Activated B cell treated with CpG ODN at 0.5 μM for 24 hours (primary cell): ENCODE data around the gene MICAL3. TPM values are rescaled to one million over a fixed set of nuclear protein-coding genes. Genes with fewer than 3 reads are reported as not detected.

Experiments
- ATAC-seq: fragments of 200-7000 bp; cut with Tn5 transposase; one replicate; pipeline ENCODE4 v1.10.0; 2021; ENCODE audit warnings: low read depth, mild to moderate bottlenecking, moderate library complexity
- CTCF ChIA-PET: fragments of 350-600 bp; sonication (Branson Sonifier 250); formaldehyde crosslinking; loops from one replicate; lab custom pipeline; 2021; ENCODE audit warnings: antibody characterized with exemption; lab: Charles Lee
- POLR2A ChIA-PET: fragments of 350-600 bp; sonication (Branson Sonifier 250); formaldehyde crosslinking; loops from one replicate; lab custom pipeline; 2021; ENCODE audit warnings: antibody characterized with exemption; lab: Charles Lee
- DNase-seq: peaks from one replicate; pipeline ENCODE4 v3.0.0; 2022
- H3K27ac Mint-ChIP-seq: one replicate; pipeline ENCODE4 v1.8.0; 2020; ENCODE audit warnings: mixed read lengths
- H3K27me3 Mint-ChIP-seq: one replicate; pipeline ENCODE4 v1.8.0; 2021; ENCODE audit warnings: mixed read lengths
- H3K36me3 Mint-ChIP-seq: one replicate; pipeline ENCODE4 v1.8.0; 2021; ENCODE audit warnings: low read depth, mixed read lengths
- H3K4me1 Mint-ChIP-seq: one replicate; pipeline ENCODE4 v1.8.0; 2021; ENCODE audit warnings: mixed read lengths
- H3K4me3 Mint-ChIP-seq: one replicate; pipeline ENCODE4 v1.8.0; 2020; ENCODE audit warnings: mild to moderate bottlenecking, mixed read lengths
- H3K9me3 Mint-ChIP-seq: one replicate; pipeline ENCODE4 v1.8.0; 2020; ENCODE audit warnings: mixed read lengths
- CTCF ChIP-seq: fragments of 200-600 bp; IDR thresholded peaks from one replicate; pipeline ENCODE4 v1.8.0; 2022; ENCODE audit warnings: antibody characterized with exemption, mild to moderate bottlenecking
- intact Hi-C: fragments of 100-400 bp; cut with micrococcal nuclease; formaldehyde crosslinking; loops from one replicate; pipeline ENCODE4 v1.15.1; 2024
- total RNA-seq: library from RNA; stranded (reverse); gene quantifications from 2 replicates; pipeline ENCODE4 v1.2.3, GENCODE V29; 2022

MICAL3 gene
- total RNA-seq, 1 donor from 2014 or later = 257 TPM

GRCh38 chr22:17846326-17846992, 177.9 kb downstream of the MICAL3 start:
- H3K9me3 Mint-ChIP-seq = no peaks in the 10 kb centered on the region
- ChIA-PET CTCF (no interaction called here), POLR2A (interaction anchor here (0.6 kb wide), 1 partner anchor 73 kb away, joined by 3 read pairs; no protein-coding TSS in a partner anchor)
- H3K4me1 Mint-ChIP-seq = peaks cover 3% of the 10 kb centered on the region
- H3K36me3 Mint-ChIP-seq = peaks cover 87% of the 10 kb centered on the region
- no peak for DNase-seq
- no peak for ATAC-seq
- no peak for TF ChIP-seq CTCF
- H3K27me3 Mint-ChIP-seq = no peaks in the 10 kb centered on the region
- no peak overlapping the region for H3K4me3 Mint-ChIP-seq
- no peak overlapping the region for H3K27ac Mint-ChIP-seq
- intact Hi-C loops = no loop called here

DNA sequence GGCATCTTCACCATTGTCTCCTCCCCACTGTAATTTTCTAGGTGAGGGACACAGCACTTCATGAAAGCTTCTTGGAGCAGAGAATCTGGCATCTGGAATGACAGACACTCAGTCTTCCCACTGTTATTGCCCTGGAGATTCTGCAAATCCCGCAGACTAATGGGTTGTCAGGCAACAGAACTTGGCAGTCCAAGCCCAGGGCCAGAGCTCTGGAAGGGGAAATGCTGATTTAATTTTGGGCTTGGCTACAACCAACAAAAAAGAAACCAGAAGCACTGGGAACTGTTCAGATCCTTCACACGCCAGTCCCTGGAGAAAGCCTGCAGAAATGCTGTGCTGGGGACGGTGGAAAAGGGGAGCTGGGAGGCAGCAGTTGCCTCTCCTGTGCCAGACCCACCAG, 178.6 kb downstream of the MICAL3 start:
- POLR2A ChIA-PET = no interaction called here
- Mint-ChIP-seq H3K27ac (no peak overlapping the region), H3K9me3 (no peaks in the 10 kb centered on the region), H3K4me1 (peaks cover 3% of the 10 kb centered on the region), H3K4me3 (no peak overlapping the region), H3K27me3 (no peaks in the 10 kb centered on the region), H3K36me3 (peaks cover 87% of the 10 kb centered on the region)
- ATAC-seq = no peak
- DNase-seq = no peak
- TF ChIP-seq CTCF = no peak
- CTCF ChIA-PET = no interaction called here
- intact Hi-C loops = no loop called here

- ATAC-seq = no peak
- CTCF ChIA-PET = no interaction called here
- H3K27ac Mint-ChIP-seq = no peak overlapping the region
Measured at GRCh38 chr22:17845327-17845726, 179.0 kb downstream of the MICAL3 start.

DNA sequence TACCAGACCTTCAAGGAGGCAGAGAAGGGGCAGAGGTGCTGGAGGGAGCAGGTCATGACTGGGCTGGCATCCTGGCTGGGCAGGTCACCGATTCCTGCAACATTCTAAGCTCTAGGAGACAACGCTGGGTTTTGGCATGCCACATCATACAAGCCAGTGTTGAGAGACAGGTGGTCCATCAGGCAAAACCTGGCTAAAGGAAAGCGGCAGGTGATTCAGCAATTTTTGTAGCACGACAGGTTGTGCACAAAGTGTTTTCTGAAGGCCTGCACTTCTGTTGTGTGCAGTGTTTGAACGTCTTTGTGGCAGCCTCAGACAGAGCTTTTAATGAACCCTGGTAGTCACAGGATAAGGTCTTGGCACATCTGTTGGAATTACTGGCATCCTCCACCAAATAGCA, 180.2 kb downstream of the MICAL3 start:
- Mint-ChIP-seq H3K4me3 (no peak overlapping the region), H3K9me3 (no peaks in the 10 kb centered on the region), H3K36me3 (peaks cover 83% of the 10 kb centered on the region), H3K27me3 (no peaks in the 10 kb centered on the region), H3K4me1 (peaks cover 3% of the 10 kb centered on the region), H3K27ac (no peak overlapping the region)
- intact Hi-C loops = no loop called here
- ChIA-PET CTCF (no interaction called here), POLR2A (no interaction called here)
- no peak for ATAC-seq
- no peak for TF ChIP-seq CTCF
- DNase-seq = no peak

More at GRCh38 chr22:17845327-17845726, 179.0 kb downstream of the MICAL3 start:
- Mint-ChIP-seq H3K4me3 (no peak overlapping the region), H3K27me3 (no peaks in the 10 kb centered on the region), H3K36me3 (peaks cover 88% of the 10 kb centered on the region), H3K9me3 (no peaks in the 10 kb centered on the region), H3K4me1 (peaks cover 3% of the 10 kb centered on the region)
- intact Hi-C loops = no loop called here
- no peak for DNase-seq
- TF ChIP-seq CTCF = no peak
- POLR2A ChIA-PET = no interaction called here

DNA sequence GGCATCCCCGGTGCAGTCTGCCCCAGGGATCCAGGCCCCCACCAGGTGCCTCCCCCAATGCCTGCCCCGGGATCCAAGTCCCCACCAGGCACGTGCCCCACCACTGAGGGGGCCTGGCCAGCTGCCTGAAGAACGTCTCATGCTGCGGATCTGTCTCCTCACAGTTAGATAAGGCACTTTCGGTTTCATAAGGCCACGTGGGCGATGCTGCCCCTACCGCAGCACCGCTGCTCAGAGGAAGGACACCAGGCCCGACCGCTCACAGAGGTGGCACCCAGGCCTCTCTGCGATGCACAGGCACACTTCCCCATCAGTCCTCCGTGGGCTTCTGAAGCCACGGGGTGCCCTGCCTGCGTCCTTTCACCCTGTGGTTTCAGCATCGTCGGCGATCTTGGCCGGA, 182.0 kb downstream of the MICAL3 start:
- Mint-ChIP-seq H3K36me3 (peaks cover 82% of the 10 kb centered on the region), H3K9me3 (no peaks in the 10 kb centered on the region), H3K4me1 (peaks cover 3% of the 10 kb centered on the region), H3K27ac (peak overlapping the region; percentile 18), H3K27me3 (no peaks in the 10 kb centered on the region), H3K4me3 (no peak overlapping the region)
- ChIA-PET CTCF (no interaction called here), POLR2A (no interaction called here)
- intact Hi-C loops = no loop called here
- DNase-seq (no peak), ATAC-seq (peak; percentile 68)
- no peak for TF ChIP-seq CTCF
